Measurements from ENCODE around the gene RNF151. TPM values are rescaled to one million over a fixed set of nuclear protein-coding genes. Genes with fewer than 3 reads are reported as not detected.

RNF151 gene
- total RNA-seq, 1 experiment from 2014 or later, result not detected

DNA sequence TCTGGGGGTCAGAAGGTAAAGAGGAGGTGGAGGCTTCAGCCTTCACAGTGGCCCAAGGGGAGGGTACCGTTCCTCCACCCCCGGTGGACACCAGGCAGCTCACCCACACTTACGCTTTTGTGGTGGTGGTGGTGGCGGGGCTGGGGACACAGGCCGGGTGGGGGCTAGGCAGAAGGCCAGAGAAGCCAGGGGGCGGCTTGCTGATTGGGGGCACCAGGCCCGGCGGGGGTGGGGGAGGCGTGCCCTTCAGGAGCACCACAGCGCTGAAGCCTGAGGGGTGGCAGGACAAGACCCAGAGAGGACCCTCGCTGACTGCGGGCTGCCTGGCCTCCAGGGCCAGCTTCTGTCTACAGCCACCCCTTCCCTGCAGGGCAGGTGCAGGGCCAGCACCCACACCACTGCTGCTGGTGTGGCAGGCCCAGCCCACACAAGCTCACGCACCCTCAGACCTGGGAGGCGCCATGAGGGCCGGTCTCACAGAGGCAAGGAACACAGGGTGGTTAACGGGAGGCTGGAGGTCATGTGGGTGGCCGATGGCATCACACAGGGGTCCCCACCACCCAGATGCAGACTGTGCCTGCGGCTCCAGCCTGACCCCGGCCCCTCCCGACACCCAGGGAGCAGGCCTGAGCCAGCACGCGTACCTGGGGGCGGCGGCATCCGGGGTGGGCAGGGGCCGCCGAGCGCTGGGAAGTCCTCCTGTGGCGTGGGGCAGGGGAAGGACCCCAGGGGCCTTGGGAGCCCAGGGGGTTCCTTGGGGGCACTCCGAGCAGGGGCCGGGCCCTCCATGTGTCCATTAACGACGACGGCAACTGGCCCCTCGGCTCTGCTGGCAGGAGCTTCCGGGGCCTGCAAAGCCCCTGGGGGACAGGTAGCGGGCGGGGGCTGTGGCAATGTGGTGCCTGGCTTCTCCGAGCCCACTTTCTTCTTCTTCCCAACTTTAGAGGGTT, 32.5 kb downstream of the RNF151 start:
- intact Hi-C loops (cut with micrococcal nuclease; ENCODE audit: unreplicated experiment) (no loop called here), in situ Hi-C loops (cut with HindIII; ENCODE audit: low pct_unique_long_range_greater_than_20kb, low sequenced_read_pairs) (no loop called here)
- Histone ChIP-seq H3K27me3 (ENCODE audit: control insufficient read depth, insufficient read depth, low read length) (no peaks in the 10 kb centered on the region), H3K4me3 (ENCODE audit: low read depth in 2 of 2, low read length in 2 of 2) (no peak overlapping the region), H3K27ac (ENCODE audit: low read length) (no peak overlapping the region), H3K36me3 (ENCODE audit: control insufficient read depth, insufficient read depth, low read length) (peaks cover 6% of the 10 kb centered on the region; the same call in 1 of the 2 replicates), H3K4me1 (ENCODE audit: control insufficient read depth, insufficient read depth, low read length) (peaks cover 2% of the 10 kb centered on the region), H3K9me3 (ENCODE audit: control insufficient read depth, insufficient read depth, low read depth, low read length) (no peaks in the 10 kb centered on the region)
- TF ChIP-seq, protein P1, sequence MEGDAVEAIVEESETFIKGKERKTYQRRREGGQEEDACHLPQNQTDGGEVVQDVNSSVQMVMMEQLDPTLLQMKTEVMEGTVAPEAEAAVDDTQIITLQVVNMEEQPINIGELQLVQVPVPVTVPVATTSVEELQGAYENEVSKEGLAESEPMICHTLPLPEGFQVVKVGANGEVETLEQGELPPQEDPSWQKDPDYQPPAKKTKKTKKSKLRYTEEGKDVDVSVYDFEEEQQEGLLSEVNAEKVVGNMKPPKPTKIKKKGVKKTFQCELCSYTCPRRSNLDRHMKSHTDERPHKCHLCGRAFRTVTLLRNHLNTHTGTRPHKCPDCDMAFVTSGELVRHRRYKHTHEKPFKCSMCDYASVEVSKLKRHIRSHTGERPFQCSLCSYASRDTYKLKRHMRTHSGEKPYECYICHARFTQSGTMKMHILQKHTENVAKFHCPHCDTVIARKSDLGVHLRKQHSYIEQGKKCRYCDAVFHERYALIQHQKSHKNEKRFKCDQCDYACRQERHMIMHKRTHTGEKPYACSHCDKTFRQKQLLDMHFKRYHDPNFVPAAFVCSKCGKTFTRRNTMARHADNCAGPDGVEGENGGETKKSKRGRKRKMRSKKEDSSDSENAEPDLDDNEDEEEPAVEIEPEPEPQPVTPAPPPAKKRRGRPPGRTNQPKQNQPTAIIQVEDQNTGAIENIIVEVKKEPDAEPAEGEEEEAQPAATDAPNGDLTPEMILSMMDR (IDR thresholded peaks at IDR 0.05), result no peak
- TF ChIP-seq TCF7L2 (IDR thresholded peaks at IDR 0.05; ENCODE audit: low read depth, low read length), result no peak
- TF ChIP-seq SIN3A (IDR thresholded peaks at IDR 0.05; ENCODE audit: borderline replicate concordance, insufficient read depth, low read depth, low read length), result no peak
- no peak for TF ChIP-seq REST (IDR thresholded peaks at IDR 0.05; ENCODE audit: insufficient read depth in 1 of 2, low read depth in 2 of 2, low read length in 1 of 2)
- TF ChIP-seq POLR2AphosphoS5 (IDR thresholded peaks at IDR 0.05; ENCODE audit: low read depth, low read length), result no peak
- DNase-seq (ENCODE audit: low read depth, low spot score) (no peak), ATAC-seq (no peak)
- POLR2A ChIA-PET, result no interaction called here
- CTCF ChIA-PET, result no interaction called here
- BruUV-seq (replicated peaks), result no TSS peak

GRCh38 chr16:1999866-2000514, 33.3 kb downstream of the RNF151 start:
- DNase-seq (ENCODE audit: low read depth, low spot score) (no peak), ATAC-seq (no peak)
- ChIA-PET POLR2A (no interaction called here), CTCF (no interaction called here)
- in situ Hi-C loops (cut with HindIII; ENCODE audit: low pct_unique_long_range_greater_than_20kb, low sequenced_read_pairs) (no loop called here), intact Hi-C loops (cut with micrococcal nuclease; ENCODE audit: unreplicated experiment) (no loop called here)
- H3K27me3 ChIP-seq (ENCODE audit: control insufficient read depth, insufficient read depth, low read length), result no peaks in the 10 kb centered on the region
- no peak overlapping the region for H3K4me3 ChIP-seq (ENCODE audit: low read depth in 2 of 2, low read length in 2 of 2)
- H3K27ac ChIP-seq (ENCODE audit: low read length), result no peak overlapping the region
- no peaks in the 10 kb centered on the region for H3K9me3 ChIP-seq (ENCODE audit: control insufficient read depth, insufficient read depth, low read depth, low read length)
- peaks cover 11% of the 10 kb centered on the region for H3K4me1 ChIP-seq (ENCODE audit: control insufficient read depth, insufficient read depth, low read length)
- no peak for TF ChIP-seq TCF7L2 (IDR thresholded peaks at IDR 0.05; ENCODE audit: low read depth, low read length)
- BruUV-seq (replicated peaks), result no TSS peak
- peaks cover 6% of the 10 kb centered on the region; the same call in 1 of the 2 replicates for H3K36me3 ChIP-seq (ENCODE audit: control insufficient read depth, insufficient read depth, low read length)

All from Panc1 (cell line).